OCI-LY7 (cell line): ENCODE results near the gene EIF3F.

ENCODE experiments used
- EZH2phosphoT487 ChIP-seq: fragments of 200-600 bp; sonication (generic); IDR thresholded peaks from 2 replicates; pipeline ENCODE4 v1.6.1; 2018; ENCODE audit warnings: low read depth, borderline replicate concordance, mild to moderate bottlenecking, mixed run types, antibody characterized with exemption, low read length, moderate library complexity, mixed read lengths
- TF ChIP-seq, protein P1 (sequence below): fragments of 200-600 bp; sonication (generic); conservative IDR thresholded peaks from 2 replicates; pipeline ENCODE4 v1.5.1; 2014; ENCODE audit warnings: mild to moderate bottlenecking, antibody characterized with exemption, low read length, moderate library complexity, mixed read lengths

DNA sequence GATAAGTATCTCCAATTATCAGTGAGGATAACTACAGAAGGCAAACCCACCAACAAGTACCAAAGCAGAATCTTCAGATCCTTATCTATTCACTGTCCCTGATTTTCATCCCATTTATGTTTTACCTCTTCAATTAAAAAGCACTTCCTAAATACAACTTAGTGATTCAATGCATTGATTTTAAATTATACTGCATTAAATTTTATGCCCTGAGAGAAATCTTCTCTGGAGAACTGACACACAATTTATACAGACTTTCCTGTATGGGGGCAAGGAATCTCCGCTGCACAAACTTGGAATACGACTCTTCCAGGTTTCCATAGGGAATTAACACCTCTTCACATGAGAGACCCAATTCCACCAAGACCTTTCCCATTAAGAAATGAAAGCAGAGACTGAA lies 45.5 kb upstream of the EIF3F start, which contains the start of gene OR10A3:
- TF ChIP-seq, protein P1, sequence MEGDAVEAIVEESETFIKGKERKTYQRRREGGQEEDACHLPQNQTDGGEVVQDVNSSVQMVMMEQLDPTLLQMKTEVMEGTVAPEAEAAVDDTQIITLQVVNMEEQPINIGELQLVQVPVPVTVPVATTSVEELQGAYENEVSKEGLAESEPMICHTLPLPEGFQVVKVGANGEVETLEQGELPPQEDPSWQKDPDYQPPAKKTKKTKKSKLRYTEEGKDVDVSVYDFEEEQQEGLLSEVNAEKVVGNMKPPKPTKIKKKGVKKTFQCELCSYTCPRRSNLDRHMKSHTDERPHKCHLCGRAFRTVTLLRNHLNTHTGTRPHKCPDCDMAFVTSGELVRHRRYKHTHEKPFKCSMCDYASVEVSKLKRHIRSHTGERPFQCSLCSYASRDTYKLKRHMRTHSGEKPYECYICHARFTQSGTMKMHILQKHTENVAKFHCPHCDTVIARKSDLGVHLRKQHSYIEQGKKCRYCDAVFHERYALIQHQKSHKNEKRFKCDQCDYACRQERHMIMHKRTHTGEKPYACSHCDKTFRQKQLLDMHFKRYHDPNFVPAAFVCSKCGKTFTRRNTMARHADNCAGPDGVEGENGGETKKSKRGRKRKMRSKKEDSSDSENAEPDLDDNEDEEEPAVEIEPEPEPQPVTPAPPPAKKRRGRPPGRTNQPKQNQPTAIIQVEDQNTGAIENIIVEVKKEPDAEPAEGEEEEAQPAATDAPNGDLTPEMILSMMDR = no peak
- TF ChIP-seq EZH2phosphoT487 = no peak
